NCI-H2171 (cell line): ENCODE results near the gene GPHN.

Experiments used
- DNase-seq: peaks from one replicate; lab custom pipeline; 2025; lab: John Stamatoyannopoulos, UW

Gene GPHN

GRCh38 chr14:67167420-67168109, 659.6 kb downstream of the GPHN start:
- no peak for DNase-seq

- DNase-seq = no peak
Observed at GRCh38 chr14:67168110-67168441, 660.1 kb downstream of the GPHN start.

- no peak for DNase-seq
Observed at GRCh38 chr14:67170660-67171059, 662.7 kb downstream of the GPHN start.

- DNase-seq = no peak
Observed at GRCh38 chr14:67172056-67172455, 664.1 kb downstream of the GPHN start.

- no peak for DNase-seq
Observed at GRCh38 chr14:67172520-67172919, 664.6 kb downstream of the GPHN start.

GRCh38 chr14:67173719-67174118, 665.8 kb downstream of the GPHN start:
- DNase-seq = no peak

- no peak for DNase-seq
Observed at GRCh38 chr14:67186172-67186768, 678.3 kb downstream of the GPHN start.

- DNase-seq = no peak
Observed at GRCh38 chr14:67186789-67187584, 679.0 kb downstream of the GPHN start.

- no peak for DNase-seq
Observed at GRCh38 chr14:67187826-67188225, 679.9 kb downstream of the GPHN start.

GRCh38 chr14:67188326-67188725, 680.4 kb downstream of the GPHN start:
- DNase-seq = no peak

- no peak for DNase-seq
Observed at GRCh38 chr14:67191768-67192290, 683.9 kb downstream of the GPHN start.

GRCh38 chr14:67192366-67192765, 684.4 kb downstream of the GPHN start:
- DNase-seq = no peak

GRCh38 chr14:67195279-67195678, 687.3 kb downstream of the GPHN start:
- DNase-seq = no peak

- no peak for DNase-seq
Observed at GRCh38 chr14:67199016-67199415, 691.1 kb downstream of the GPHN start.

GRCh38 chr14:67207810-67208209, 699.9 kb downstream of the GPHN start:
- no peak for DNase-seq

GRCh38 chr14:67218126-67218525, 710.2 kb downstream of the GPHN start:
- no peak for DNase-seq

- no peak for DNase-seq
Observed at GRCh38 chr14:67221248-67221981, 713.5 kb downstream of the GPHN start.

GRCh38 chr14:67221982-67222328, 714.0 kb downstream of the GPHN start:
- DNase-seq = no peak

GRCh38 chr14:67225523-67225922, 717.6 kb downstream of the GPHN start:
- DNase-seq = no peak

GRCh38 chr14:67228325-67228984, 720.5 kb downstream of the GPHN start:
- no peak for DNase-seq
